NB4 (cell line): ENCODE measurements around the gene MSI2.

Experiments used
- DNase-seq: peaks from one replicate; pipeline ENCODE4 v3.0.0; 2010; ENCODE audit warnings: low read depth
- H3K4me3 ChIP-seq: one replicate; pipeline ENCODE4 v1.5.1; 2011; ENCODE audit warnings: mild to moderate bottlenecking, low read depth, low read length, moderate library complexity
- CTCF ChIP-seq: IDR thresholded peaks from one replicate; pipeline ENCODE4 v1.5.1; 2012; ENCODE audit warnings: low read depth, low read length
- MYC ChIP-seq: IDR thresholded peaks from 2 replicates; pipeline ENCODE4 v1.6.1; 2011; ENCODE audit warnings: low read depth, low read length
- POLR2A ChIP-seq: IDR thresholded peaks from 2 replicates; pipeline ENCODE4 v1.6.1; 2011; ENCODE audit warnings: mild to moderate bottlenecking; ENCODE audit not compliant: insufficient read length; ENCODE audit errors: extremely low read depth
- TF ChIP-seq, protein P1 (sequence below): IDR thresholded peaks from 2 replicates; pipeline ENCODE4 v1.6.1; 2011; ENCODE audit warnings: low read depth, low read length

Gene MSI2

GRCh38 chr17:57568340-57568739 is 312.0 kb downstream of the MSI2 start:
- no peak overlapping the region for H3K4me3 ChIP-seq
- no peak for TF ChIP-seq MYC
- no peak for TF ChIP-seq POLR2A
- TF ChIP-seq, protein P1, sequence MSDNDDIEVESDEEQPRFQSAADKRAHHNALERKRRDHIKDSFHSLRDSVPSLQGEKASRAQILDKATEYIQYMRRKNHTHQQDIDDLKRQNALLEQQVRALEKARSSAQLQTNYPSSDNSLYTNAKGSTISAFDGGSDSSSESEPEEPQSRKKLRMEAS: no peak
- TF ChIP-seq CTCF: no peak

GRCh38 chr17:57569021-57569420 is 312.7 kb downstream of the MSI2 start:
- no peak for DNase-seq
- no peak for TF ChIP-seq POLR2A
- TF ChIP-seq, protein P1: no peak
- TF ChIP-seq MYC: no peak
- TF ChIP-seq CTCF: no peak
- H3K4me3 ChIP-seq: no peak overlapping the region

More at GRCh38 chr17:57568340-57568739, 312.0 kb downstream of the MSI2 start:
- no peak for DNase-seq

- no peak overlapping the region for H3K4me3 ChIP-seq
- TF ChIP-seq MYC: no peak
- no peak for DNase-seq
Observed at GRCh38 chr17:57569853-57570252, 313.5 kb downstream of the MSI2 start.

- no peak for TF ChIP-seq POLR2A
- TF ChIP-seq CTCF: no peak
- TF ChIP-seq MYC: no peak
- TF ChIP-seq, protein P1: no peak
- no peak for DNase-seq
- no peak overlapping the region for H3K4me3 ChIP-seq
Observed at GRCh38 chr17:57570724-57571344, 314.5 kb downstream of the MSI2 start.

- H3K4me3 ChIP-seq: no peak overlapping the region
- TF ChIP-seq POLR2A: no peak
- TF ChIP-seq MYC: no peak
- TF ChIP-seq CTCF: no peak
- TF ChIP-seq, protein P1: no peak
- DNase-seq: no peak
Observed at GRCh38 chr17:57572062-57572461, 315.7 kb downstream of the MSI2 start.

DNA sequence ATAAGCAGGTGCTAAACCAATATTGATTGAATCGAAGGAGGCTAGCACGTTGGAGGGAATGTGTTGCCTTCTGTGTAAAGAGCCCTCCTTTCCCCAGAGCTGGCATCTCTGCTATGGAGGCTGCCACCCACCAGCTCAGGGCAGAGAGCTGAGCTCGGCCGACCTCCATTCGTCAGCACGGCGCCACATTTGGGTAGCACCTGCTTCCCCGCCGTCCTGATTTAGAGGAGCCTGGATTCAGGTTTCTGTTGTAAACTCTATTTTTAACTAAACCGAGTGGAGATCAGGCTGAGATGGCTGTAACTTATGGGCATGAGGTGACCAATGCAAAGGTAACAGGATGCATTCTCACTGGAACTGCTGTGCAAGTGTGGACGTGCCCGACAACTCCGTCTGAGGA is 316.3 kb downstream of the MSI2 start:
- no peak for DNase-seq
- no peak overlapping the region for H3K4me3 ChIP-seq
- TF ChIP-seq POLR2A (no peak), CTCF (no peak), MYC (no peak)
- TF ChIP-seq, protein P1: no peak
